AG10803 (cell line): ENCODE measurements around the gene IL34.

Experiments
- DNase-seq: peaks from one replicate; pipeline ENCODE4 v3.0.0; 2010; ENCODE audit warnings: low read depth
- H3K4me3 ChIP-seq: 2 replicates; pipeline ENCODE4 v1.5.1; 2011; ENCODE audit warnings: mild to moderate bottlenecking, low read length, control low read depth
- CTCF ChIP-seq: conservative IDR thresholded peaks from 2 replicates; pipeline ENCODE4 v1.5.1; 2011; ENCODE audit warnings: mild to moderate bottlenecking, low read length, control low read depth, inconsistent platforms

IL34 gene

DNA sequence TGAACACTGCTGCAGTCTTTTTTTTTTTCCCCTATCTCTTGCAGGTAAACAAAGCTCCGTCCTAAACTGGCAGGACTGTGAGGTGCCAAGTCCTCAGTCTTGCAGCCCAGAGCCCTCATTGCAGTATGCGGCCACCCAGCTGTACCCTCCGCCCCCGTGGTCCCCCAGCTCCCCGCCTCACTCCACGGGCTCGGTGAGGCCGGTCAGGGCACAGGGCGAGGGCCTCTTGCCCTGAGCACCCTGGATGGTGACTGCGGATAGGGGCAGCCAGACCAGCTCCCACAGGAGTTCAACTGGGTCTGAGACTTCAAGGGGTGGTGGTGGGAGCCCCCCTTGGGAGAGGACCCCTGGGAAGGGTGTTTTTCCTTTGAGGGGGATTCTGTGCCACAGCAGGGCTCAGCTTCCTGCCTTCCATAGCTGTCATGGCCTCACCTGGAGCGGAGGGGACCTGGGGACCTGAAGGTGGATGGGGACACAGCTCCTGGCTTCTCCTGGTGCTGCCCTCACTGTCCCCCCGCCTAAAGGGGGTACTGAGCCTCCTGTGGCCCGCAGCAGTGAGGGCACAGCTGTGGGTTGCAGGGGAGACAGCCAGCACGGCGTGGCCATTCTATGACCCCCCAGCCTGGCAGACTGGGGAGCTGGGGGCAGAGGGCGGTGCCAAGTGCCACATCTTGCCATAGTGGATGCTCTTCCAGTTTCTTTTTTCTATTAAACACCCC is 13.8 kb downstream of the IL34 start:
- DNase-seq = no peak
- H3K4me3 ChIP-seq = no peak overlapping the region
- TF ChIP-seq CTCF = no peak

DNA sequence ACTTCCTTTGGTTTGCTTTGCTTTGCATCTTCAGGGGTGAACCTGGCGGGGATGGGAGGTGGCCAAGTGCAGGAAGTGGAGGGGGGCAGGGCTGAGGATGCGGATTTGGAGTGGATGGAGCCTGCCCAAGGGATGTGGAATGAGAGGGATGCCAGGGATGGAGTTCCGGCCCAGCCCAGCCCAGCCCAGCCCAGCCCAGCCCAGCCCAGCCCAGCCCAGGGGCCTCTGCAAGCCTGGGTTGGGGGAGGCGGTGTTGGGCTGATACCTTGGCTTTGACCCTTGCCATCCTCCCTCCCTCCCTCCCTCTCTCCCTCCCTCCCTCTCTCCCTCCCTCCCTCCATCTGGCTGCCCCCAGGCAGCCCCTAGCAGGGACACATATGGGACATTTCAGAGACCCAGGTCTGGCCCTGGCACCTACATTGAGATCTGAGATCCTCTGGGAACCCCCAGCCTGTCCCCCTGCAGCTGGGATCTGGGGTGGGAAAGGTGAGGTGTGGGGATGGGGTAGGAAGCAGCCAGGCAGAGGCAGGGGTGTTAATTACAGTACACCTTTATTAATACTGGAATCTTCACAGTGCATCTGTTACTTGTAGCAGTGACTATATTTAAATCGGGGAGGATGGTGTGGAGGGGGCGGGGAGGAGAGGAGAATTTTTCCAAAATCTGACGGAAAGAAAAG is 14.5 kb downstream of the IL34 start:
- DNase-seq = peak; percentile 39

DNA sequence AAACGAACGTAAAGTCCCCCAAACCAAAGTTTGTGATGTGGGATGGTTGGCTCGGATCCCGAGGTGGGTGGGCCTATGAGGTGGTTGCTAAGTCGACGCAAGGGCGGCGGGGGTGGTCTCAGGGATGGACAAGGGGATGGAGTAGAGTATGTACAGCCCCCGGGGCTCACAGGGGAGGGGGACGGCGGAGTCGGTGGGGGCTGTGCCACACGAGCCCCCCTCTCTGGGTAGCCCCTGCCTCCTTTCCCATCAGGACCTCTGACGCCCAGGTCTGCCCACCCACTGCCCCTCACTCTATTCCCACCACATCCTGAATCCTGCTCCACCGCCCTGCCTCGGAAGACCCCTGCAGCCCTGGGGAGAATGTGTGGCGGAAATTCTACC is 15.2 kb downstream of the IL34 start:
- H3K4me3 ChIP-seq = no peak overlapping the region
- DNase-seq = no peak
- TF ChIP-seq CTCF = no peak

More for the DNA sequence above, 14.5 kb downstream of the IL34 start:
- TF ChIP-seq CTCF = no peak
- no peak overlapping the region for H3K4me3 ChIP-seq

GRCh38 chr16:70661918-70662641 is 15.7 kb downstream of the IL34 start:
- DNase-seq = no peak
- H3K4me3 ChIP-seq = no peak overlapping the region
- no peak for TF ChIP-seq CTCF

DNA sequence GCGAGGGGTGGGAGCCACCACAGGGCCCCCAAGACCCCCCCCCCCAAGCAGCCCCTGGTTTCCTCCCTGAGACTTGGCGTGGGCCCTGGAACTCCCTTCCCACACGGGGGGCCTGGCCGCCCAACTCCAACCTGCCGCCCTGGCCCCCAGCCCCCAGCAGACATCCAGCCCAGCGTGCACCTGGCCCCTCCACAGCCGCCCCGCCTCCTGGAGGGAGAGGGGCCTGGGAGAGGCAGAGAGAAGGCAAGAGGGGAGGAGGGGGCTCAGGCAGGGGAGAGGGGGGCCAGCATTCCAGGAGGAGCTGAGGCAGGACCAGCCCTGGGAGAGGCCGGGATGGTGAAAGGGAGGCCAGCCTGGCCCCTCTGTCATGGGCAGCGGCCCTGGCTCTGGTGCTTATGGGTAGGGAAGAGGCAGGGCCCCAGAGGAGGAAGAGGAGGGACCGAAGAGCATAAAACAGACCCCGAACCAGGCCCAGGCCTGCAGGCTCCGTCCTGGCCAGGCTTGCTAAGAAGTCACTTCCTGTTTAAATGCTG is 16.7 kb downstream of the IL34 start:
- no peak for TF ChIP-seq CTCF
- H3K4me3 ChIP-seq = no peak overlapping the region
- DNase-seq = no peak

GRCh38 chr16:70663524-70664324 is 17.4 kb downstream of the IL34 start:
- no peak overlapping the region for H3K4me3 ChIP-seq
- DNase-seq = no peak
- no peak for TF ChIP-seq CTCF
